Stimulated activated CD4-positive, alpha-beta T cell treated with anti-CD3 and anti-CD28 coated beads, Interleukin-1b, Interleukin-23, amount 100 ng/mL, for 1 hour (primary cell): ENCODE measurements around the gene RIBC1.
A peak's percentile ranks its signal among the peaks of the same experiment; 100 is the strongest.
"Not testable (repeated sequence)": the region's sequence is repeated elsewhere in the genome, so short reads cannot be mapped to it uniquely, and the experiment has no call there.

ENCODE experiments used
- DNase-seq, 2 donors: peaks; one replicate each; pipeline ENCODE4 v3.0.0-alpha.2; 2020; ENCODE audit warnings: low read depth in 2 of 2

RIBC1 gene

DNA sequence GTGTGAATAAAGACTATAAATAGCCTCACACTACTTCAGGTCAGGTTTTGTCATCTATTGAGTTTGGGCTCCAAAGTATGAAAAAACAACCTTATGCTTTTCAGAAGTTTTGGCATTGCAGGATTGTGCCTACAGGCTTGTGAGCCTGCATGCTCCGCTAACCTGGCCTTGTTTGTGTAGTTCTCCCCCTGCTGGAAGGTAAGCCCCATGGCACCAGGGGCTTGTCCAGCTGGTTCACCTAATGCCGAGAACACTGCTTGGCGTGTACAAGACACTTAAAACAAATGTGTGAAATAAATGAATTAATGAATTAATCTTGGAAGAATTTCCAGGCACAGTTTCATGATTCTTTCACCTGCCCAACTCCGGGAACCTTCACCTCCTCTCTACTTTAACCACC, 13.3 kb downstream of the RIBC1 start:
- DNase-seq, result no peak

DNA sequence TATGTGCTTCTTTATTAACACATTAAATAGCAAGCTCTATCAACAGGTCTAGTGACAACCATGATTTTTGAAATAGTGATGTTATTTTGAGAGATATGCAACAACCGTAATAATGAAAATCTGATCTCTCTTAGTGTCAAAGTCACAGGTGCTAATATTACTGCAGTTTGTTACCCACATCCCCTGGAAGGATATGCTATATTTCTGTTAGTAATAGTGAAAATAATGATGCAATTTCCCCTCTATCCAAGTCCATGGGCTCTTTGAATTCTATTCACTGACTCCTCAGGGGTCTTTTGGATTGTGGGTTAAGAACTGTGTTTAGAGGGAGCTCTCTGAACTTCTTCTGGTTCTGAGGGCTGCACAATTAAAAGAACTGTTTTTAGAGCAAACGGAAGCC, 14.5 kb downstream of the RIBC1 start:
- DNase-seq, result no peak

GRCh38 chrX:53438174-53438831, 15.6 kb downstream of the RIBC1 start:
- DNase-seq, result no peak

- DNase-seq, result no peak
These were observed 16.2 kb downstream of the RIBC1 start for GRCh38 chrX:53438832-53439230.

DNA sequence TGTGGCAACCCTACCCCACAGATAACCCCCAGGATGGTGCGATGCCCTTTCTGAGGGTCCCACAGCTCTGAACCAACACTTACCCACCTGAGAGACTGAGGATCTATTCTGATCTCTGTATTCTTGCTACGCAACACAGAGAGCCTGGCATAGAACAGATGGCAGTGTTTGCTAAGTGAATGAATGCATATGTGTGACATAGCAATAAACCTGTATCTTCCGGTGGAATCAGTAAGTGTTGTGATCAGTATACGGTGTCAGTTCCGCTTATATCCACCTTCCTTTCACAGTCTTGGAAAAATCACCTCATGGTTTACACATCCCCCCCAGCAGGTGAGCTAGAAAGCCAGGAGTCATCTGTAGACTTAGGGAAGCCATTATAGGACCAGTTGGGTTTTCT, 17.4 kb downstream of the RIBC1 start:
- no peak for DNase-seq

- no peak for DNase-seq
These were observed 18.2 kb downstream of the RIBC1 start for GRCh38 chrX:53440621-53441517.

DNA sequence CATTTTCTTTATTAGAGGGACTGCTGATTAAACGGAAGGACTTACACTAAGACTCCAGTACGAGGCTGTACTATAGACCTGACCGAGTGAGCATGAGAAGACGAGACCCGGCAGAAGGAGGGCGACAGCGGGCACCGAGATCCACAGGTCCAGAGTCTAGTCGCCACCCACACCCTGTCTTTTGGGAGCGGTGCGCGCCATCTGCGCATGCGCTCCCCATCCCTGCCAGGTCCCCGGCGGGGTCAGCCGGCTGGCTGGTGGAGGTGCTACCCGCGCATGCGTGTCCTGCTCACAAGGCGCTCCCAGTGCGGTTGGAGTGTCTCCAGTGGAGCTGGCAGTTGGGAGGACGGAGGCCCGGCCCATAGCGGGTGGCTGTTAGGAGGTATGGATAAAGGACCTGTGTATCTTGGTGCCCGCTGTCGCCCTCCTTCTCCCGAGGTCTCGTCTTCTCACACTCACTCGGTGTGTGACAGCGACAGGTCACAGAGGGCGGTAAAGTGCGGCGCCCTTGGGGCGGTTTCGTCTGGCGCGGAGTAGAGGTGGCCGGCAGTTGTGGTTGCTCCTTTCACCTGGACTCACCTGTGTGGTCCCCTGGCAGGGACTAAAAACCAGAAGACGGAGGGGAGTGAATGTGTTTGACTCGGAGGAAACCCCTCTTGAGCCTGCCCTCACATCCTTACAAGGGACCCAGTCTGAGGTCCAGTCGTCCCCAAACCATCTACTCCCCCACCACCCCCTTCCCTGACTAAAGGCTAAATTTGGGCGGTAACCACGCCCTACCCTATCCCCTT, 19.1 kb downstream of the RIBC1 start:
- DNase-seq, result peak; percentile 30 to 47

GRCh38 chrX:53442322-53442631, 19.6 kb downstream of the RIBC1 start:
- no peak for DNase-seq

DNA sequence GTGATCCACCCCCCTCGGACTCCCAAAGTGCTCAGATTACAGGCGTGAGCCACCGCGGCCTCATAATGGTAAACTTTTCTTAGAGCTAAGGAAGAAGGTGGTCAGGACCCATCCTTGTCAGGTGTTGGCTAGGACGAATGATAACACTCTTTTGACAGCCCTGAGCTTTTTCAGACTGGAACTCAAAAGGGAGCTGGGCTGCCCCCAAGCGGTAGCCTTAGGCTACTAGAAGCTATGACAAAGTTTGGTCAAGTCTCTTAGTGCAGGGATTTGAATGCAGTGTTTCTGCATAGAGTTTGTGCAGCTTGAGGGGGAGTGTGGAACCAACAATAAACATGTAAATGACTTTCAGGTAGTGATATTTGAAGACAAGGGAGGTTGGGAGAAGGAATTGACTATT, 23.3 kb downstream of the RIBC1 start:
- DNase-seq, result no peak

DNA sequence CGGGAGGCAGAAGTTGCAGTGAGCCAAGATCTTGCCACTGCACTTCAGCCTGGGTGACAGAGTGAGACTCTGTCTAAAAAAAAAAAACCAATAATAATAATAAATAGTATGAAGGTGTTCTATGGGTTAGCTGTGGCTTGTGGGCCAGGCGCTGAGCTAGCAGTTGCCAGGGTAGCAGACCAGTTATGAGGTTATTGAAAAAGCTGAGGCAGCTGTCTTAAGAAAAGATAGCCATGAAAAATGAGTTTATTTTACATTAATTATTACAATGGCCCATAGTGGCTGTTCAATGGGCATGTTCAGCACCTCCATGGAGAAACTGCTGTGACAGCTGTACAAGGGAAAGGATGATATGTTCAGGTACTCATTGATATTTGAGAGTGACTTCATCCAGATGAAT, 24.8 kb downstream of the RIBC1 start:
- DNase-seq, result no peak

GRCh38 chrX:53449632-53450031, 27.0 kb downstream of the RIBC1 start:
- DNase-seq, result no peak

DNA sequence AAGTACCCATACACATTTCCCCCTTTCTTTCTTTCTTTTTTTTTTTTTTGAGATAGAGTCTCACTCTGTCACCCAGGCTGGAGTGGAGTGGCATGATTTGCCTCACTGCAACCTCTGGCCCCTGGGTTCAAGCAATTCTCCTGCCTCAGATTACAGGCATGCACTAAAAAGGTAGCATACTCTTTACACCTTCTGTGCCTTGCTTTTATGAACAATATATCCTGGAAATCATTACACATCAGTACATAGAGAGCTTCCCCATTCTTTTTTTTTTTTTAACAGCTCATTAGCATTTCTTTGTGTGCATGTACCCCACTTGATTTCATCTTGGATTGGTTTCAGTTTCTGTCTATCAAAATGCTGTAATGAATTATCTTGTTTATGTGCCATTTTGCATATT, 30.1 kb downstream of the RIBC1 start:
- no peak for DNase-seq

DNA sequence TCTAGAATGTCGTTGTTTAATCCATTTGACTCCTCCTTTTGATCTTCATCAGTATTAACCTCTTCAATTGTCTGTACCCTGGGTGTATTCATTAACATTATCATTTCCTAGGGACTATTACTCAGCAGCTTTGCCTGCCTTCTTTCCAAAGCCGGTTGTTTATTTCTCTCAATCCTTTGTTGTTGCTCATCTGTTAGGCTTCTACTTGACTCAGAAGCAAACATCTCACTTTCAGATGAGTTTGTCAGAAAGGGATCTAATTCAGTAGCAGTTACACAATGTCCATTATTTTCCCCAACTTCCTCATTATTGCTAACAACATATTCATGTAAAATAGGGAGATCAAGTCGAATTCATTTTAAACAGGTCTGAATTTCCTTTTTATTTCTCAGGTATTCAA, 33.6 kb downstream of the RIBC1 start:
- no peak for DNase-seq

- DNase-seq, result no peak
These were observed 35.4 kb downstream of the RIBC1 start for GRCh38 chrX:53458082-53458481.

DNA sequence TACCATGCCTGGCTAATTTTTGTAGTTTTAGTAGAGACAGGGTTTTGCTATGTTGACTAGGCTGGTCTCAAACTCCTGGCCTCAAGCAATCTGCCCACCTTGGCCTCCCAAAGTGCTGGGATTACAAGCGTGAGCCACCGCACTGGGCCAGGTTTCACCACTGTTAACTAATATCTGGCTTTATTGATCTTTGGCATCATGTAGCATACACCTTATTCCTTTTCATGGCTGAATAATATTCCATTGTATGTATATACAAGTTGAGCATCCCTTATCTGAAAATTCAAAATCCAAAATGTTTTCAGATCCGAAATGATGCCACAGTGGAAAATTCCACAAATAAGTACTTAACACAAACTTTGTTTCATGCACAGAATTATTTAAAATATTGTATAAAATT, 46.0 kb downstream of the RIBC1 start:
- DNase-seq, result not testable (repeated sequence)

- DNase-seq, result no peak
These were observed 48.7 kb downstream of the RIBC1 start for GRCh38 chrX:53471346-53471745.

- DNase-seq, result no peak
These were observed 52.0 kb downstream of the RIBC1 start for GRCh38 chrX:53474707-53475106.

- no peak for DNase-seq
These were observed 53.7 kb downstream of the RIBC1 start for GRCh38 chrX:53476371-53476770.

- no peak for DNase-seq
These were observed 56.6 kb downstream of the RIBC1 start for GRCh38 chrX:53479301-53479700.
